Astrocyte (in vitro differentiated cells and primary cell): Measurements from ENCODE around the gene RBFOX2.

Experiments
- EZH2 ChIP-seq: IDR thresholded peaks from 2 replicates; pipeline ENCODE4 v1.6.1; 2012; ENCODE audit warnings: mild to moderate bottlenecking, low read length, inconsistent platforms; ENCODE audit not compliant: insufficient read depth
- TF ChIP-seq, protein P1 (sequence below): IDR thresholded peaks from 2 replicates; pipeline ENCODE4 v1.5.1; 2011; ENCODE audit warnings: low read depth, mild to moderate bottlenecking, inconsistent platforms, low read length, moderate library complexity; ENCODE audit not compliant: insufficient read depth

DNA sequence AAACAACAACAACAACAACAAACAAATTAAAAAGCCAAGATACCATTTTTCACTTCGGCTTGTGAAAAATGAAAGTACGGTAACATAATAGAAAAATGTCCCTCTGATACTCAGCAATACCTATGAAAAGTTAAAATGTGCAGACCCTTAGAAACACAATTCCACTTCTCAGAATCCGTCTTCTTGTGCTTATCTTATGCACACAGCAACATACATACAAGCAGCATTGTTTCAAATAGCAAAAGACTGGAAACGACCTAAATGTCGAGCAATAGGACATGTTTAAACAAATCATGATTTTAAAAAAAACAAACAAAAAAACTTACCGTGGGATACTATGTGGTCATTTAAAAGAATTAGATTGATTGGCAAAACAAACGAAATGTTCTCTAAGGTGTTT is 26.5 kb downstream of the RBFOX2 start:
- TF ChIP-seq, protein P1, sequence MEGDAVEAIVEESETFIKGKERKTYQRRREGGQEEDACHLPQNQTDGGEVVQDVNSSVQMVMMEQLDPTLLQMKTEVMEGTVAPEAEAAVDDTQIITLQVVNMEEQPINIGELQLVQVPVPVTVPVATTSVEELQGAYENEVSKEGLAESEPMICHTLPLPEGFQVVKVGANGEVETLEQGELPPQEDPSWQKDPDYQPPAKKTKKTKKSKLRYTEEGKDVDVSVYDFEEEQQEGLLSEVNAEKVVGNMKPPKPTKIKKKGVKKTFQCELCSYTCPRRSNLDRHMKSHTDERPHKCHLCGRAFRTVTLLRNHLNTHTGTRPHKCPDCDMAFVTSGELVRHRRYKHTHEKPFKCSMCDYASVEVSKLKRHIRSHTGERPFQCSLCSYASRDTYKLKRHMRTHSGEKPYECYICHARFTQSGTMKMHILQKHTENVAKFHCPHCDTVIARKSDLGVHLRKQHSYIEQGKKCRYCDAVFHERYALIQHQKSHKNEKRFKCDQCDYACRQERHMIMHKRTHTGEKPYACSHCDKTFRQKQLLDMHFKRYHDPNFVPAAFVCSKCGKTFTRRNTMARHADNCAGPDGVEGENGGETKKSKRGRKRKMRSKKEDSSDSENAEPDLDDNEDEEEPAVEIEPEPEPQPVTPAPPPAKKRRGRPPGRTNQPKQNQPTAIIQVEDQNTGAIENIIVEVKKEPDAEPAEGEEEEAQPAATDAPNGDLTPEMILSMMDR = no peak
- no peak for TF ChIP-seq EZH2
